Transverse colon (tissue), 1 donor: ENCODE measurements around the gene ALDH1L2.

ENCODE experiments used
- EP300 ChIP-seq: sonication (generic); formaldehyde crosslinking; IDR thresholded peaks from one replicate; pipeline ENCODE4 v1.6.1; 2017; ENCODE audit warnings: antibody characterized with exemption, low read depth
- POLR2A ChIP-seq: fragments of 450-650 bp; IDR thresholded peaks from one replicate; pipeline ENCODE4 v1.6.1; 2016; ENCODE audit warnings: antibody characterized with exemption, mild to moderate bottlenecking, moderate library complexity

- no peak for TF ChIP-seq EP300
- TF ChIP-seq POLR2A = no peak
Observed at GRCh38 chr12:105057174-105057573, 27.1 kb downstream of the ALDH1L2 start.
